Inflammatory macrophage (primary cell): ENCODE measurements around the gene TMEM132D.

ENCODE experiments used
- DNase-seq, 2 donors: peaks; one replicate each; pipeline ENCODE4 v3.0.0-alpha.2; 2020 to 2022

Gene TMEM132D

DNA sequence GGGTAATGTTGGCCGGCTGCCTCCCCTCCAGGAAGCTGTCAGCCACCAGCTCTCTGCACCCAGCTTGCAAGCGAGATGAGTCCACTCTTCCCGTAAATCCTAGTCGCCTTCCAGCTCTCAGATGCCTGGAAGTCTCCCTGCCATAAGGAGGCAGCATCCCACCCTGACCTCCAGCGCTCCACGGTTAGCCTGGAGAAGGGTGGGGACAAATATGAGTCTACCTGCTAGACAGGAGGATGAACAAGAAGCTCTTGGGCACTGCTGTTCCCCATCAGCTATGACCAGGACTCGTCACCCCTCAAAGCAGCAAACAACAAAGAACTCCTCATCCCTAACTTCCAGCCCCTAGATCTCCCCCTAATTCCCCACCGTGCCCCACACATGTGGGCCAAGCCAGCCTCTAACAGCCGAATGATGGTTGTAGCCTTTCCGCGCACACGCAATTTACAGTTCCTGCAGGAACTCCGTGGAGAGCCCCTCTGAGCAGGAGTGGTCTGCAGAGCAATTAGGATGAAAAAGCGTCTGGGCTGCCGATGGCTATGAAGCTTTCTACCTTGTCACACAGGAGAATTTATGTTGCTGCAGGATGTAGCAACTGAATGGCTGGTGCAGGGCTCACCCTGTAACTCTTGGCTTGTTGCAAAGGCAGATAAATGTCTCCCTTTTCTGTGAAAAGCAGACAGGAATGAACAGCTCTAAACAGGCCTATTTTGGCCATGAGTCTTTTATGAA lies 869.1 kb downstream of the TMEM132D start:
- no peak for DNase-seq

DNA sequence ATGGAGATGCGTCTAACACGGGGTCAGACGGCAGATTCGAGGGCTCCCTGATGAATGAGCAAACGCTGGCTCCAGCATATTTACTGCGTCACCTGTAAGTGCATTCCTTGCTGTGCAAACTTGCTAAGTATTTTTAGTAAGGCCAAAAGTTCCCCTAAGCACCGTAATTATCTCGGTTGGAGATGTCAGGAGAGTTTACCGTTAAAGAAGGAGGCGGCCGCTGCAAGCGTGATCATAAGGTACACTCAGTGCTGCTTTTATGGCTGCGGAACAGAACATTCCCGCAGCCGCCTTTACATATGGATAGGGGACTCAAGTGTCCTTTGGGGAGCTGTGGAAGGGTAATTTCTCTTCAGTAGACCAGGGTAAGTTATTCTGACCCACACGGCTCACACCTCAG lies 875.0 kb downstream of the TMEM132D start:
- no peak for DNase-seq

DNA sequence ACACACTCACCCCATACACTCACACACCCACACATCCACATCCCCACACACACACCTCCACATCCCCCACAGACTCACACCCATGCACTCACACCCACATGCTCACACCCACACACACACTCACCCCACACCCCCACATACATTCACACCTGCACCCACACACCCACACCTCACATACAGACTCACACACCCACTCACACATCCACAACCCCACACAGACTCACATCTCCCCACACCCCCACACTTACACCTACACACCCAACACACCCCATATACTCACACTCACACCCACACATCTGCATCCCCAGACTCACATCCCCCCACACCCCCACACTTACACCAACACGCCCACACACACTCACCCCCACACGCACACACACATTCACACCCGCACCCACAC lies 878.8 kb downstream of the TMEM132D start:
- DNase-seq = no peak
